DOHH2 (cell line): ENCODE measurements around the gene SCLT1.

ENCODE experiments used
- H3F3A ChIP-seq: fragments of 200-600 bp; sonication (generic), shearing (Covaris generic); 2 replicates; pipeline ENCODE4 v1.6.0; 2016; ENCODE audit warnings: antibody characterized with exemption, mild to moderate bottlenecking; ENCODE audit not compliant: control insufficient read depth, insufficient read depth
- H3K27ac ChIP-seq: fragments of 200-600 bp; sonication (generic); 2 replicates; pipeline ENCODE4 v1.5.1; 2014; ENCODE audit warnings: low read depth, mild to moderate bottlenecking, low read length, moderate library complexity
- H3K27me3 ChIP-seq: fragments of 200-600 bp; sonication (generic); 2 replicates; pipeline ENCODE4 v1.6.1; 2014; ENCODE audit warnings: mild to moderate bottlenecking, low read length, mixed read lengths; ENCODE audit not compliant: control insufficient read depth
- H3K36me3 ChIP-seq: fragments of 200-600 bp; sonication (generic); 2 replicates; pipeline ENCODE4 v1.6.1; 2014; ENCODE audit warnings: mild to moderate bottlenecking, low read length, moderate library complexity, mixed read lengths; ENCODE audit not compliant: control insufficient read depth
- H3K4me1 ChIP-seq: fragments of 200-600 bp; sonication (generic); 2 replicates; pipeline ENCODE4 v1.6.1; 2014; ENCODE audit warnings: mild to moderate bottlenecking, low read length, mixed read lengths; ENCODE audit not compliant: control insufficient read depth
- H3K4me2 ChIP-seq: fragments of 200-600 bp; sonication (generic); 2 replicates; pipeline ENCODE4 v1.6.0; 2014; ENCODE audit warnings: mild to moderate bottlenecking, low read length, moderate library complexity
- H3K4me3 ChIP-seq: fragments of 200-600 bp; sonication (generic); 2 replicates; pipeline ENCODE4 v1.5.1; 2014; ENCODE audit warnings: mild to moderate bottlenecking, low read length, mixed read lengths
- H3K79me2 ChIP-seq: fragments of 200-600 bp; sonication (generic); 2 replicates; pipeline ENCODE4 v1.6.1; 2014; ENCODE audit warnings: mild to moderate bottlenecking, low read length, mixed read lengths; ENCODE audit not compliant: control insufficient read depth
- H3K9me2 ChIP-seq: fragments of 200-600 bp; sonication (generic); replicated peaks from 2 replicates; pipeline ENCODE4 v1.6.1; 2014; ENCODE audit warnings: mild to moderate bottlenecking, low read length, mixed read lengths; ENCODE audit not compliant: control insufficient read depth
- H3K9me3 ChIP-seq: fragments of 200-600 bp; sonication (generic); 2 replicates; pipeline ENCODE4 v1.6.1; 2014; ENCODE audit warnings: antibody characterized with exemption, low read length, mixed read lengths; ENCODE audit not compliant: control insufficient read depth, insufficient read depth
- H4K20me1 ChIP-seq: fragments of 200-600 bp; sonication (generic); 2 replicates; pipeline ENCODE4 v1.6.0; 2014; ENCODE audit warnings: low read depth, mild to moderate bottlenecking, antibody characterized with exemption, low read length, moderate library complexity; ENCODE audit not compliant: control insufficient read depth, insufficient read depth
- CTCF ChIP-seq: fragments of 200-600 bp; sonication (generic); IDR thresholded peaks from one replicate; pipeline ENCODE4 v1.5.1; 2014; ENCODE audit warnings: antibody characterized with exemption, mild to moderate bottlenecking, low read depth, low read length; ENCODE audit not compliant: poor library complexity, severe bottlenecking
- EZH2phosphoT487 ChIP-seq: fragments of 200-600 bp; sonication (generic); IDR thresholded peaks from 2 replicates; pipeline ENCODE4 v1.6.1; 2017; ENCODE audit warnings: borderline replicate concordance, mild to moderate bottlenecking, antibody characterized with exemption, low read length, moderate library complexity, mixed read lengths

SCLT1 gene

GRCh38 chr4:128868758-128869157 is 224.6 kb downstream of the SCLT1 start:
- peaks cover 3% of the 10 kb centered on the region; the same call in 1 of the 2 replicates for H3K4me1 ChIP-seq
- no peaks in the 10 kb centered on the region for H3F3A ChIP-seq
- TF ChIP-seq EZH2phosphoT487 (no peak), CTCF (no peak)
- no peaks in the 10 kb centered on the region for H3K9me3 ChIP-seq
- H3K27me3 ChIP-seq, result no peaks in the 10 kb centered on the region
- no peak overlapping the region for H3K4me3 ChIP-seq
- H3K9me2 ChIP-seq, result no peaks in the 10 kb centered on the region
- no peak overlapping the region for H3K4me2 ChIP-seq
- H4K20me1 ChIP-seq, result no peaks in the 10 kb centered on the region
- peaks cover 98% of the 10 kb centered on the region for H3K36me3 ChIP-seq
- H3K27ac ChIP-seq, result no peak overlapping the region
- peaks cover 13% of the 10 kb centered on the region for H3K79me2 ChIP-seq

- Histone ChIP-seq H3K79me2 (peaks cover 22% of the 10 kb centered on the region), H3K4me3 (no peak overlapping the region), H3K9me3 (no peaks in the 10 kb centered on the region), H3K27me3 (no peaks in the 10 kb centered on the region), H3K27ac (no peak overlapping the region), H3K9me2 (no peaks in the 10 kb centered on the region), H3K4me1 (peaks cover 17% of the 10 kb centered on the region), H3K4me2 (no peak overlapping the region), H4K20me1 (no peaks in the 10 kb centered on the region), H3F3A (no peaks in the 10 kb centered on the region), H3K36me3 (peaks cover 100% of the 10 kb centered on the region)
- TF ChIP-seq CTCF, result no peak
- no peak for TF ChIP-seq EZH2phosphoT487
Observed at GRCh38 chr4:128866691-128867090, 226.6 kb downstream of the SCLT1 start.

- Histone ChIP-seq H3K27ac (no peak overlapping the region), H3K4me1 (peaks cover 21% of the 10 kb centered on the region), H3K4me3 (no peak overlapping the region), H3K4me2 (no peak overlapping the region), H3K79me2 (peaks cover 22% of the 10 kb centered on the region), H3K9me2 (no peaks in the 10 kb centered on the region), H3F3A (no peaks in the 10 kb centered on the region), H3K9me3 (no peaks in the 10 kb centered on the region), H3K27me3 (no peaks in the 10 kb centered on the region), H4K20me1 (no peaks in the 10 kb centered on the region), H3K36me3 (peaks cover 100% of the 10 kb centered on the region)
- no peak for TF ChIP-seq EZH2phosphoT487
- no peak for TF ChIP-seq CTCF
Observed at GRCh38 chr4:128866269-128866668, 227.1 kb downstream of the SCLT1 start.

GRCh38 chr4:128865132-128865531 is 228.2 kb downstream of the SCLT1 start:
- Histone ChIP-seq H4K20me1 (no peaks in the 10 kb centered on the region), H3K9me2 (no peaks in the 10 kb centered on the region), H3K9me3 (no peaks in the 10 kb centered on the region), H3K4me1 (peaks cover 26% of the 10 kb centered on the region), H3F3A (no peaks in the 10 kb centered on the region), H3K4me2 (no peak overlapping the region), H3K79me2 (peaks cover 22% of the 10 kb centered on the region), H3K4me3 (no peak overlapping the region), H3K27me3 (no peaks in the 10 kb centered on the region), H3K27ac (no peak overlapping the region), H3K36me3 (peaks cover 100% of the 10 kb centered on the region)
- TF ChIP-seq CTCF (no peak), EZH2phosphoT487 (no peak)
